ENCODE measurements around the gene LAMTOR4. TPM values are rescaled to one million over a fixed set of nuclear protein-coding genes. Genes with fewer than 3 reads are reported as not detected.
"Not testable (repeated sequence)": the region's sequence is repeated elsewhere in the genome, so short reads cannot be mapped to it uniquely, and the experiment has no call there.

Gene LAMTOR4
- total RNA-seq, 1 experiment from 2014 or later = 225 TPM

DNA sequence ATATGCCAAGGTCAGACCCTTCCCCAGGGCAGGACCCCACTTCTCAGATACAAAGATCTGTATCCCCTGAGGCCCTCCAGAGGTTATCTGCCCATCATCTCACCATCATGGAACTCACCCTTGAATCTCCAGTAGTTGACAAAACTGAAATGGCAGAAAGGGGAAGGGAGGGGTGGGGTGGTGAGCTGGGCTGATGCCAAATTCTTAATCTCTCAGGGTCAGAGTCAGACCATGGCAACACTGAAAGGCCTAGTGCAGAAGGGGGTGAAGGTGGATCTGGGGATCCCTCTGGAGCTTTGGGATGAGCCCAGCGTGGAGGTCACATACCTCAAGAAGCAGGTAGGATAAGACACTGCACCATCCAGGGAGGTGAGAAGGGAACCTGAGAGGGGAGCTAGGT lies 26.1 kb upstream of the LAMTOR4 start:
- no peak for DNase-seq (ENCODE audit: low read depth)

DNA sequence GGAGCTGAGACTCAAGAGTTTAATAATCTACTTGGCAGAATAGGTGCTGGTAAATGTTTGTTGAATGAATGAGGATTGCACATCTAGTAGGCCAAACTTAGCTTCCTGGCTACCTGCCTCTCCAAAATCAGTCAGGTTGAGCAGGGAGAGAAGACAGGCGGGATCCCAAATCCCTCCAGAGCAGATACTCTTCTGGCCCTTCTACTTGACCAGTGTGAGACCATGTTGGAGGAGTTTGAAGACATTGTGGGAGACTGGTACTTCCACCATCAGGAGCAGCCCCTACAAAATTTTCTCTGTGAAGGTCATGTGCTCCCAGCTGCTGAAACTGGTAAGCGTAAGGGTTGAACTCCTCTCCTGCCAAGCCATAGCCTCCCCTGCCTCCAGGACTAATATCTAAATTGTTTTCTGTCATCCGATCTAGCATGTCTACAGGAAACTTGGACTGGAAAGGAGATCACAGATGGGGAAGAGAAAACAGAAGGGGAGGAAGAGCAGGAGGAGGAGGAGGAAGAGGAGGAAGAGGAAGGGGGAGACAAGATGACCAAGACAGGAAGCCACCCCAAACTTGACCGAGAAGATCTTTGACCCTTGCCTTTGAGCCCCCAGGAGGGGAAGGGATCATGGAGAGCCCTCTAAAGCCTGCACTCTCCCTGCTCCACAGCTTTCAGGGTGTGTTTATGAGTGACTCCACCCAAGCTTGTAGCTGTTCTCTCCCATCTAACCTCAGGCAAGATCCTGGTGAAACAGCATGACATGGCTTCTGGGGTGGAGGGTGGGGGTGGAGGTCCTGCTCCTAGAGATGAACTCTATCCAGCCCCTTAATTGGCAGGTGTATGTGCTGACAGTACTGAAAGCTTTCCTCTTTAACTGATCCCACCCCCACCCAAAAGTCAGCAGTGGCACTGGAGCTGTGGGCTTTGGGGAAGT lies 24.2 kb upstream of the LAMTOR4 start:
- DNase-seq (ENCODE audit: low read depth) = no peak

DNA sequence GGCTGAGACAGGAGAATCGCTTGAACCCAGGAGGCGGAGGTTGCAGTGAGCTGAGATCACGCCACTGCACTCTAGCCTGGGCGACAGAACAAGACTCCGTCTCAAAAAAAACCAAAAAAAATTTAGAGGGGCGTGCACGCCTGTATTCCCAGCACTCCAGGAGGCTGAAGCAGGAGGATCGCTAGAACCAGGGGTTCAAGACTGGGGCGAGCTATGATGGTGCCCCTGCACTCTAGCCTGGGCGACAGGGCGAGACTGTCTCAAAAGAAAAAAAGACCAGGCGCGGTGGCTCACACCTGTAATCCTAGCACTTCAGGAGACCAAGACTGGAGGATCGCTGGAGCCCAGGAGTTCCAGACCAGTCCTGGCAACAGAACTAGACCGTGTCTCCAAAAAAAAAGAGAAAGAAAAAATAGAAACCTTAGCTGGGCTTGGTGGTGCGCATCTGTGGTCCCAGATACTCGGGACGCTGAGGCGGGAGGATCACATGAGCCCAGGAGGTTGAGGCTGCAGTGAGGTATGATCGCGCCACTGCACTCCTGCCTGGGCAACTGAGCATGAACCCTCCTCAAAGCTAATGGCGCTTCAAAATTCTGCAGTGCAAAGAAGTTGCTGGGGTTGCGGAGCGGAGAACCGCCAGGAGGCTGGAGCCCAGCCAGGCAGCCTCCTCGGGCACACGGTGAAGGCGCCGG lies 22.3 kb upstream of the LAMTOR4 start:
- no peak for DNase-seq (ENCODE audit: low read depth)

DNA sequence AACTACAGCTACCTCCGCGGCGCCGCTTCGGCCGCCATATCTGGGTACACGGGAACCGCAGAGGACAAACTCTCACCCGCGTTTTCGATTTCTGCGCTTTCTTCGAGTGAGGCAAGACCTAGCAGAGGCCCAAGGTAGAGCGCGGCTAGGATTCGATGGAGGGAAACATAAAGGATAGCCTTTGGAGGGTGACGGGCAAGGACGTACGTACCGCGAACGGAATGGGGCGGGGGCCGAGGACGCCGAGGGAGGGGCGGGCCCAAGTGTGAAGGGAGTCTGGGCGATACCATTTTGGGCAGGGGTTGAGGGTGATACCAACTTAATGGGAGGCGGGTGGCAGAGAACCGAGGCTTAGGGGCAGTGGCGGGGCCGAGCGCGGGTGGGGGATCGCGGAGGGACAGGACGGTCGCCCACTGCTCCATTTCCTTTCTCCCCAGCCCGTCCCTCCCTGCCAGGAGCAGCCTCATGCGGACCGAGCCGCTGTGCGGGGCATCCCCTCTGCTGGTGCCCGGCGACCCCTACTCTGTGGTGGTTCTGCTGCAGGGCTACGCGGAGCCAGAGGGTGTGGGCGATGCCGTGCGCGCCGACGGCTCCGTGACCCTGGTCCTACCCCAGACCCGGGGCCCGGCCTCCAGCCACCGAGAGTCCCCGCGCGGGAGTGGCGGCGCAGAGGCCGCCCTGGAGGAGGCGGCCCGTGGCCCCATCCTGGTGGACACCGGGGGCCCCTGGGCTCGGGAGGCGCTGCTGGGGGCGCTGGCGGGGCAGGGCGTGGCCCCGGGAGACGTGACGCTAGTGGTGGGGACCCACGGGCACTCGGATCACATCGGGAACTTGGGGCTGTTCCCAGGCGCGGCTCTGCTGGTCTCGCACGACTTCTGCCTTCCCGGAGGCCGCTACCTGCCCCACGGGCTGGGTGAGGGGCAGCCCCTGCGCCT lies 21.5 kb upstream of the LAMTOR4 start, which contains the start of gene MBLAC1:
Gene MBLAC1, plus strand, starts transcription at position 37 of the 935 bp plus-strand sequence. Its CDS starts 429 bp downstream, at position 466.
- peak; percentile 97 for DNase-seq (ENCODE audit: low read depth)

- peak; percentile 58 for DNase-seq (ENCODE audit: low read depth)
Measured at GRCh38 chr7:100127866-100128636, 20.7 kb upstream of the LAMTOR4 start.

DNA sequence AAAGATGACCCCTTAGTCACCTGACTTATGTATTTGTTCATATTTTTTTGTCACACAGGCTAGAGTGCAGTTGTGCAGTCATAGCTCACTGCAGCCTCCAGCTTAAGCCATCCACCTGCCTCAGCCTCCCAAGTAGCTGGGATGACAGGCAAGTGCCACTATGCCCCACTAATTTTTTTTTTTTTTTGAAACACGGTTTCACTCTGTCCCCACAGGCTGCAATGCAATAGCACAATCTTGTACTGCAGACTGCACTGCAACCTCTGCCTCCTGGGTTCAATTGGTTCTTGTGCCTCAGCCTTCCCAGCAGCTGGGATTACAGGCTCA lies 20.1 kb upstream of the LAMTOR4 start:
- DNase-seq (ENCODE audit: low read depth) = no peak

GRCh38 chr7:100130220-100130607 lies 18.5 kb upstream of the LAMTOR4 start:
- not testable (repeated sequence) for DNase-seq (ENCODE audit: low read depth)

- DNase-seq (ENCODE audit: low read depth) = peak; percentile 88
Measured at GRCh38 chr7:100130608-100131453, 17.9 kb upstream of the LAMTOR4 start.

DNA sequence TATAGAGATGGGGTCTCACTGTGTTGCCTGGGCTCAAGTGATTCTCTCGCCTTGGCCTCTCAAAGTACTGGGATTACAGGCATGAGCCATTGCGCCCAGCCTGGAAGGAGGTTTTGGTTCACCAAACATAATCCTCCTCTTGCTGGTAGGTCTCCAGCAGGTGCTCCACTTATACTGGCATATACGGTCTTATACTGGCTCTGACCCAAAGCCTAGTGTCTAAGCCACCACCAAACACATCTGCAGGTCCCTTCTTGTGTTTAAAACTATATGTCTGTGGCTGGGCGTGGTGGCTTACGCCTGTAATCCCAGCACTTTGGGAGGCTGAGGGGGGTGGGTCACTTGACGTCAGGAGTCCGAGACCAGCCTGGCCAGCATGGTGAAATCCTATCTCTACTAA lies 16.6 kb upstream of the LAMTOR4 start:
- no peak for DNase-seq (ENCODE audit: low read depth)

- peak; percentile 88 for DNase-seq (ENCODE audit: low read depth)
Measured at GRCh38 chr7:100132697-100133151, 16.0 kb upstream of the LAMTOR4 start.

DNA sequence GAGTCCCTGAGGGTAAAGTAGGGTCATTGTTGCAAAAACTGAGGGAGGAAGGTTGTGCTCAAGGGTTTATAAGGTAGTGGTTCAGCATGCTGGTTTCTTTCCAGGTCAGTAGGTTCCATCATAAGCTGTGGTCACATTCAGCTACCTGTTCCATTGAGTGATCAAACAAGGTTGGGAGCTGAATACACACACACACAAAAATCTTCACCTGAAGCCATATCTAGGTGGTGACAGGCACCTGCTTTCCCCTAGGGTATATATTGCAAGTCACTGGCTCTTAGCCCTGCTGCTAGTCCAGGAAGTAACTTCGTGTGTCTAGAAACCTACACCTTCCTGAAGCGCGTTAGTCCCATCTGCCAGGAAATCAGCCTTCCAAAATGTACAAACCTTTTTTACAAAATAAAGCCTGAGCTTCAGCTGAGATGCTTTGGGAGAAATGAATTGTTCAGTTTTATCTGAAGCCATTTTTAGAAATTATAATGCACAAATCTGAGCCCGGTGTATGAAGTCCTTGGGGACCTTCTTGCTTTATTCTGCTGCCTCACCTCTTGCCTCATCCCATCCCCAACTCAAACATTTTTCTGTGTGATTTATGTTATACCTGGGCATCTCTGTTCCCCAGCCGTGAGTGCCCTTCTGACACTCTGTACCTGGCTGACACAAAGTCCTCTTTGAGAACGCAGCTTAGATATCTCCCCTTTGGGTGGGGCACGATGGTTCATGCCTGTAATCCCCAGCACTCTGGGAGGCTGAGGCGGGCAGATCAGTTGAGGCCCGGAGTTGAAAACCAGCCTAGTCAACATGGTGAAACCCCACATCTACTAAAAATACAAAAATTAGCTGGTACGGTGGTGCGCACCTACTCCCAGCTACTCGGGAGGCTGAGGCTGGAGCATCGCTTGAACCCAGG lies 10.6 kb upstream of the LAMTOR4 start:
- DNase-seq (ENCODE audit: low read depth) = no peak

DNA sequence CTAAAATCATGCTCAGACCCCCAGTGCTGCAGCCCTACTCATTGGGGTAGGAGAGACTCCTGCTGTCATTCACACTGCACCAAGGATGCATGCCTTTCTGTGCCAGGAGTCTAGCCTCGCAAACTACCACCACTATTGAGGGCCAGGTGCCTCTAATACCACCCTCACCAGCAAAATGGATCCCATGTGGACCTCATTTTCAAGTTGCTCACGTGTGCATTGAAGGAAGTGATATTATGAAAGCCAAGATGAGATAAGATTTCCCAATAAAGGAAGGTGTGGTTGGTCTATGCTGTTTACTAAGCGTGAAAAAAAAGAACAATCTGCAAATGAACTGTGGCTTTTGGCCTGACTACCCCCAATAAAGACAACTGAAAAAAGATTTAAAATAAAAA lies 7.2 kb upstream of the LAMTOR4 start:
- DNase-seq (ENCODE audit: low read depth) = no peak

DNA sequence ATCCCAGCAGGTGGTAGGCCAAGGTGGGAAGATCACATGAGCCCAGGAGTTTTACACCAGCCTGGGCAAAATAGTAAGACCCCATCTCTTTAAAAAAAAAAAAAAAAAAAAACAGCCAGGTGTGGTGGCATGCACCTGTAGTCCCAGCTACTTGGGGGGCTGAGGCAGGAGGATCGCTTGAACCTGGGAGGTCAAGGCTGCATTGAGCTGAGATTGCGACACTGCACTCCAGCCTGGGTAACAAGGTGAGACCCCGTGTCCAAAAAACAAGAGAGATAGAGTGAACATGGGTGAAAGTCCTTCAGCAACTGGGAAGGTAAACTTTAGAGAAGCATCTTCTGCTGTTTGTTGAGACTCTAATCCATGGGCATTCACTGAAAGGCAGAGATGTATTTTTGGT lies 6.3 kb upstream of the LAMTOR4 start:
- DNase-seq (ENCODE audit: low read depth) = no peak

- DNase-seq (ENCODE audit: low read depth) = not testable (repeated sequence)
Measured at GRCh38 chr7:100146350-100146749, 2.4 kb upstream of the LAMTOR4 start.

DNA sequence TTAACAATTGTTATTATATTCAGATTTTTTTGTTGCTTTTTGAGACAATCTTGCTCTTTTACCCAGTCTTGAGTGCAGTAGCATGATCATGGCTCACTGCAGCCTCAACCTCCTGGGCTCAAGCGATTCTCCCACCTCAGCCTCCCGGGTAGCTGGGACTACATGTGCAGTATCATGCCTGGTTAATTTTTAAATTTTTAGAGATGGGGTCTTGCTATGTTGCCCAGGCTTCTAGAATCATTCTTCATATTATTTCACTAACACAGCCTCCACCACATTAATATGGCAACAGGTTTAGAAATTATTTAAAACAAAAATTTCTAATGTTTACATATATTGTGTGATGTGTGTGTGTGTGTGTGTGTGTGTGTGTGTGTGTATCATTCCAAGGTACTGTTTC lies 1.4 kb upstream of the LAMTOR4 start:
- no peak for DNase-seq (ENCODE audit: low read depth)

- no peak for DNase-seq (ENCODE audit: low read depth)
Measured at GRCh38 chr7:100148225-100148558, 526 bp upstream of the LAMTOR4 start.

DNA sequence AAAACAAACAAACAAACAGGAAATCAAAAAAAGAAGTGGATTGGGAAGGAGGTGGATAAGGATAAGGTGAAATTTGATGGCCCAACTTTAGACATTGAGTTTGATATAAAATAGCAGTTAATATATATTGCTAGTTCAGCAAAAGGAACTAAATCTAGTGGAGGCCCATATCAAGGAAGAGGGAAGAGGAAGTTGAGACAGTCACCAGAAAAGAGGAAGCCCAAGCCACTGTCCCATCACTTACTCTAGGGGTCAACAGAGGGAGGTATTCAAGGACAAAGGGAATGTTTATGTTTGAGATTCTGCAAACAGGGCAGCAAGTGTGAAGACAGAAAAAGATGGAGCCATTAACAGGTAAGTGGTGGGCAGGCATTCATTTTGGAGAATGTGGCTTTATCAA lies 3.7 kb downstream of the LAMTOR4 start:
- no peak for DNase-seq (ENCODE audit: low read depth)

DNA sequence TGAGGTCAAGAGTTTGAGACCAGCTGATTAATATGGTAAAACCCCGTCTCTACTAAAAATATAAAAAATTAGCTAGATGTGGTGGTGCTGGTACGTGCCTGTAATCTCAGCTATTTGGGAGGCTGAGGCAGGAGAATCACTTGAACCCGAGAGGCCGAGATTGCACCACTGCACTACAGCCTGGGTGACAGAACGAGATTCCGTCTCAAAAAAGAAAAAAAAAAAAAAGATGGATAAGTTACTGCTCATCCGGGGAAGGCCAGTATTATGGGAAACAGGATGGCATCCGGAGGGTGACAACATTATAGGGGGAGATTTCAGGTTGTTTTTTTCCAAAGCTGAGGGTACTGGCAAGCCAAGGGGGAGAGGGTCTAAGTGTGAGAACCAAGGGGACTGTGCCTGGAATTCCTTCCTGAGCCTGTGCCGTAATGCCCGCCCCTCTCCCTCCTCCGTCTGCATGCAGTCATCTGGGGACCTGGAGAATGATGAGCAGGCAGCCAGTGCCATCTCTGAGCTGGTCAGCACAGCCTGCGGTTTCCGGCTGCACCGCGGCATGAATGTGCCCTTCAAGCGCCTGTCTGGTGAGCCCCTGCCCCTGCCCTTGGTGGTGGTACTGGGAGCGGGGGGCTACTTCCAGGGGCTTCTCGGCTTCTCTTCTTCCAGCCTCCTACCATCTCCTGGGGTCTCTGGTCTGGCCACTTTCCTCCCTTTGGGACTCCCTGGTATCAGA lies 4.4 kb downstream of the LAMTOR4 start:
- no peak for DNase-seq (ENCODE audit: low read depth)

Measured in Daoy (cell line).